GM18502 (cell line): ENCODE results near the gene HELQ.

Source experiments
- ATAC-seq: cut with Tn5 transposase; IDR thresholded peaks from one replicate; pipeline ENCODE4 v1.9.1; 2021; ENCODE audit warnings: mild to moderate bottlenecking; ENCODE audit not compliant: unreplicated experiment, poor library complexity

The HELQ gene

GRCh38 chr4:83372931-83373330, 82.7 kb downstream of the HELQ start:
- ATAC-seq: no peak

- no peak for ATAC-seq
Measured at GRCh38 chr4:83371936-83372335, 83.7 kb downstream of the HELQ start.

- ATAC-seq: no peak
Measured at GRCh38 chr4:83371235-83371634, 84.4 kb downstream of the HELQ start.

GRCh38 chr4:83370640-83370906, 85.0 kb downstream of the HELQ start:
- no peak for ATAC-seq

GRCh38 chr4:83369831-83370639, 85.6 kb downstream of the HELQ start:
- no peak for ATAC-seq

GRCh38 chr4:83364312-83364711, 91.3 kb downstream of the HELQ start:
- no peak for ATAC-seq

- ATAC-seq: peak; percentile 59
Measured at GRCh38 chr4:83362492-83363329, 92.9 kb downstream of the HELQ start.

- no peak for ATAC-seq
Measured at GRCh38 chr4:83361416-83362103, 94.1 kb downstream of the HELQ start.

- no peak for ATAC-seq
Measured at GRCh38 chr4:83360018-83360417, 95.6 kb downstream of the HELQ start.

GRCh38 chr4:83358410-83358809, 97.2 kb downstream of the HELQ start:
- ATAC-seq: no peak
